ENCODE results near the gene GABBR2.

Gene GABBR2

DNA sequence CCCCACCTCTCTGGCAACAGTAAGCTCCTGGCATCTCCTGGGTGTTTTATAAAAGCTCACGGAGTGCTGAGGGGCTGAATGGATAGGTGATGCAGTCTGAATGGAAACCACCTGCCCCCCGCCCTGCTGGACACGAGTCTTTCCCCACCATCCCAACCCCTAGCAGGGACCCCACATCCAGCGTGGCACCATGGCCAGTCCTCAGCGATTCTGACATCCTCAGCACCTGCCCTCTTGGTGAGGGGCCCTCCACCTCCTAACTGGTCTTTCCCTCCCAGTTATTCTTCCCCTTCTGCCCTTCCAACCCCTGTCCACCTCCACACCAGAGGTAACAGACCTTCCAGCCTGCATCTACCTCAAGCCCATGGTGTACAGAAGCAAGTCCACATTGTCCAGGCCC is 38.7 kb upstream of the GABBR2 start:
- peaks cover 0 to 4% of the 10 kb centered on the region in 2 experiments for H3K36me3 ChIP-seq (ENCODE audit: control insufficient read depth in 1 of 2, insufficient read depth in 2 of 2, low read length in 2 of 2)
- H2AK5ac ChIP-seq (ENCODE audit: low read length), result no peak overlapping the region
- no peak overlapping the region for H3K4me3 ChIP-seq (ENCODE audit: low read depth, low read length)
- no peak overlapping the region for H3K9ac ChIP-seq (ENCODE audit: low read length)
- H2AFZ ChIP-seq (ENCODE audit: insufficient read depth, low read length, poor library complexity), result no peak overlapping the region
- H3K4me1 ChIP-seq (ENCODE audit: control insufficient read depth in 1 of 2, insufficient read depth in 2 of 2, low read length in 2 of 2), result no peaks in the 10 kb centered on the region
- no peak overlapping the region for H3K4ac ChIP-seq (ENCODE audit: low read depth, low read length)
- peaks cover 2% of the 10 kb centered on the region for H3K9me3 ChIP-seq (ENCODE audit: insufficient read depth, low read depth, low read length)
- H3K14ac ChIP-seq (ENCODE audit: low read length), result no peak overlapping the region
- no peak overlapping the region for H3K27ac ChIP-seq (ENCODE audit: low read depth, low read length)
- H3K23ac ChIP-seq (ENCODE audit: low read length), result no peak overlapping the region
- H4K12ac ChIP-seq (ENCODE audit: low read depth, low read length), result no peak overlapping the region
- H2BK120ac ChIP-seq (ENCODE audit: insufficient read depth, low read length, poor library complexity), result no peak overlapping the region
- no CpG with 5 or more reads among the region's 5 CpGs for WGBS (ENCODE audit: extremely low coverage, insufficient coverage, insufficient read length)
- no peak overlapping the region for H4K91ac ChIP-seq (ENCODE audit: low read depth, low read length)
- H3K4me2 ChIP-seq (ENCODE audit: low read length), result no peak overlapping the region
- H3K79me2 ChIP-seq (ENCODE audit: control insufficient read depth, insufficient read depth, low read length, poor library complexity), result no peaks in the 10 kb centered on the region
- no peak overlapping the region for H2BK5ac ChIP-seq (ENCODE audit: low read depth, low read length, poor library complexity)
- H3K79me1 ChIP-seq (ENCODE audit: low read length), result no peaks in the 10 kb centered on the region
- no peak overlapping the region for H3K18ac ChIP-seq (ENCODE audit: low read length)
- no peaks in the 10 kb centered on the region for H3K27me3 ChIP-seq (ENCODE audit: insufficient read depth, low read length)
- H4K8ac ChIP-seq (ENCODE audit: low read depth, low read length), result no peak overlapping the region
- DNase-seq, result no peak
- H2BK12ac ChIP-seq (ENCODE audit: low read length), result no peak overlapping the region

GRCh38 chr9:98745470-98745869 is 36.7 kb upstream of the GABBR2 start:
- H3K79me2 ChIP-seq (ENCODE audit: control insufficient read depth, insufficient read depth, low read length, poor library complexity), result no peaks in the 10 kb centered on the region
- H4K8ac ChIP-seq (ENCODE audit: low read depth, low read length), result no peak overlapping the region
- no peak overlapping the region for H3K14ac ChIP-seq (ENCODE audit: low read length)
- WGBS (ENCODE audit: extremely low coverage, insufficient coverage, insufficient read length), result no CpG with 5 or more reads among the region's 7 CpGs
- H2AK5ac ChIP-seq (ENCODE audit: low read length), result no peak overlapping the region
- H3K4me3 ChIP-seq (ENCODE audit: low read depth, low read length), result no peak overlapping the region
- no peaks in the 10 kb centered on the region for H3K79me1 ChIP-seq (ENCODE audit: low read length)
- no peak overlapping the region for H3K4ac ChIP-seq (ENCODE audit: low read depth, low read length)
- peaks cover 2% of the 10 kb centered on the region for H3K9me3 ChIP-seq (ENCODE audit: insufficient read depth, low read depth, low read length)
- no peak overlapping the region for H2BK120ac ChIP-seq (ENCODE audit: insufficient read depth, low read length, poor library complexity)
- no peak overlapping the region for H3K18ac ChIP-seq (ENCODE audit: low read length)
- H4K91ac ChIP-seq (ENCODE audit: low read depth, low read length), result no peak overlapping the region
- H3K27me3 ChIP-seq (ENCODE audit: insufficient read depth, low read length), result no peaks in the 10 kb centered on the region
- H3K4me1 ChIP-seq (ENCODE audit: control insufficient read depth in 1 of 2, insufficient read depth in 2 of 2, low read length in 2 of 2), result no peaks in the 10 kb centered on the region
- no peak overlapping the region for H2AFZ ChIP-seq (ENCODE audit: insufficient read depth, low read length, poor library complexity)
- H3K9ac ChIP-seq (ENCODE audit: low read length), result no peak overlapping the region
- no peak for DNase-seq
- no peak overlapping the region for H2BK5ac ChIP-seq (ENCODE audit: low read depth, low read length, poor library complexity)
- no peak overlapping the region for H3K4me2 ChIP-seq (ENCODE audit: low read length)
- H3K36me3 ChIP-seq (ENCODE audit: control insufficient read depth in 1 of 2, insufficient read depth in 2 of 2, low read length in 2 of 2), result peaks cover 0 to 4% of the 10 kb centered on the region in 2 experiments
- H3K23ac ChIP-seq (ENCODE audit: low read length), result no peak overlapping the region
- H3K27ac ChIP-seq (ENCODE audit: low read depth, low read length), result no peak overlapping the region
- no peak overlapping the region for H2BK12ac ChIP-seq (ENCODE audit: low read length)
- H4K12ac ChIP-seq (ENCODE audit: low read depth, low read length), result no peak overlapping the region

DNA sequence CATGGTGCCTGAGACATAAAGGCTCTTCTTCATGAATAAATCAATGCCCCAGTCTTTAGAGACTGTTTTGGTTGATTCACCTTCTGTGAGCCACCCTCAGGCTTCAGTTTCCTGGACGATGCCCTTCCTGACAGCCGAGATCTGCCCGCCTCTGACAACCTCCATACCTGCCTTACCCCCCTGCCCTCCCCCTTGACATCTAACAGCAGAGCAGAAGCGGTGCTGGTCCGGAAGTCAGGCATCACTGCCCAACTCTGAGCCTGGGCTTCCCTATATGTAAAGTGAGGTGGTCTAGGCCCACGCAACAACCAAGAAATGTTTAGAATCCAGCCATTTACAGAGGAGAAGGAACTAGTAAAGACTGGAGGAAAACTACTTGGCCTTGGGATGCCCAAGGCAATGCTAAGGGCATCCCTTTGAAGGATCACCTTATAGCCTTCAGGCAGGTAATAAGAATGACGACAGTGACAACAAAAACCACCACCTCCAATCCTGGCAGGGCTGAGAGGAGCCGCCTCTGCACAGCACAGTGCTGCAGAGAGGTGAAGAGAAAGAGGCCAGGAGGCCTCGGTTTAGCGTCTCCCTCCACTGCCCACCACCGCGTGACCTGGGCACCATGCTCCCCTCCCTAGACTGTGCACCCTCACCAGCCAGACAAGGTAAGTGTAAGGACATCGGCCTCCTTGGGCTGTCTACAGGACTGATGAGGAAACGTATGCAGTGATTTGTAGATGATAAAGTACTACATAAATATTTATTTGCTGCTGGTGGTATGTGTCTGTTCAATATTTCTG is 35.3 kb upstream of the GABBR2 start:
- Histone ChIP-seq H3K4me2 (ENCODE audit: low read length) (no peak overlapping the region), H4K8ac (ENCODE audit: low read depth, low read length) (no peak overlapping the region), H4K91ac (ENCODE audit: low read depth, low read length) (no peak overlapping the region), H2BK5ac (ENCODE audit: low read depth, low read length, poor library complexity) (no peak overlapping the region), H3K9ac (ENCODE audit: low read length) (no peak overlapping the region), H3K18ac (ENCODE audit: low read length) (no peak overlapping the region), H3K4me1 (ENCODE audit: control insufficient read depth in 1 of 2, insufficient read depth in 2 of 2, low read length in 2 of 2) (no peaks in the 10 kb centered on the region), H3K27me3 (ENCODE audit: insufficient read depth, low read length) (no peaks in the 10 kb centered on the region), H3K9me3 (ENCODE audit: insufficient read depth, low read depth, low read length) (peaks cover 2% of the 10 kb centered on the region), H2BK120ac (ENCODE audit: insufficient read depth, low read length, poor library complexity) (no peak overlapping the region), H3K27ac (ENCODE audit: low read depth, low read length) (no peak overlapping the region), H2AK5ac (ENCODE audit: low read length) (no peak overlapping the region), H2AFZ (ENCODE audit: insufficient read depth, low read length, poor library complexity) (no peak overlapping the region), H3K14ac (ENCODE audit: low read length) (no peak overlapping the region), H3K4me3 (ENCODE audit: low read depth, low read length) (no peak overlapping the region), H2BK12ac (ENCODE audit: low read length) (no peak overlapping the region), H3K36me3 (ENCODE audit: control insufficient read depth in 1 of 2, insufficient read depth in 2 of 2, low read length in 2 of 2) (peaks cover 0 to 4% of the 10 kb centered on the region in 2 experiments), H3K79me1 (ENCODE audit: low read length) (no peaks in the 10 kb centered on the region), H3K4ac (ENCODE audit: low read depth, low read length) (no peak overlapping the region), H3K79me2 (ENCODE audit: control insufficient read depth, insufficient read depth, low read length, poor library complexity) (no peaks in the 10 kb centered on the region), H4K12ac (ENCODE audit: low read depth, low read length) (no peak overlapping the region), H3K23ac (ENCODE audit: low read length) (no peak overlapping the region)
- DNase-seq, result no peak
- WGBS (ENCODE audit: extremely low coverage, insufficient coverage, insufficient read length), result no CpG with 5 or more reads among the region's 14 CpGs

DNA sequence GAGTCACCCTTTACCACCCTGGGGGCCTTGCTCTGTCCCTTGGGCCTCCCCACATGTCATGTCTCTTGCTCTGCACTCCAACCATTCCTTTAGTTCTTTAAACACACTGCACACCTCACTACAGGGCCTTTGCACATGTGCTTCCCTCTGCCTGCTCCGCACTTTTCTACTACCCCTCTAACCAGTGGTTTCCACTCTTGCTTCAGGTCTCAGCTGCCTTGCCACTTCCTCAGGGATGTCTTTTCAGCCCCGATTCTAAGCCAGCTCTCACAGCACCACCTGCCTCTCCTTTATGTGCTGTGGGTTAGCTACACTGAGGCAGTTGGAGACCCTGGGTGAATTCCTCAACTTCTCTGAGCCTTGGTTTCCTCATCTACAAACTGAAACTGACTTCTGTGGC is 34.6 kb upstream of the GABBR2 start:
- H2BK5ac ChIP-seq (ENCODE audit: low read depth, low read length, poor library complexity), result no peak overlapping the region
- no peak overlapping the region for H4K12ac ChIP-seq (ENCODE audit: low read depth, low read length)
- DNase-seq, result no peak
- no peaks in the 10 kb centered on the region for H3K27me3 ChIP-seq (ENCODE audit: insufficient read depth, low read length)
- no peak overlapping the region for H3K27ac ChIP-seq (ENCODE audit: low read depth, low read length)
- H3K36me3 ChIP-seq (ENCODE audit: control insufficient read depth in 1 of 2, insufficient read depth in 2 of 2, low read length in 2 of 2), result peaks cover 0 to 4% of the 10 kb centered on the region in 2 experiments
- peaks cover 2% of the 10 kb centered on the region for H3K9me3 ChIP-seq (ENCODE audit: insufficient read depth, low read depth, low read length)
- no peak overlapping the region for H3K14ac ChIP-seq (ENCODE audit: low read length)
- no peak overlapping the region for H3K4me3 ChIP-seq (ENCODE audit: low read depth, low read length)
- H3K79me2 ChIP-seq (ENCODE audit: control insufficient read depth, insufficient read depth, low read length, poor library complexity), result no peaks in the 10 kb centered on the region
- no peak overlapping the region for H4K91ac ChIP-seq (ENCODE audit: low read depth, low read length)
- no peak overlapping the region for H3K23ac ChIP-seq (ENCODE audit: low read length)
- no peak overlapping the region for H4K8ac ChIP-seq (ENCODE audit: low read depth, low read length)
- no peaks in the 10 kb centered on the region for H3K79me1 ChIP-seq (ENCODE audit: low read length)
- H2BK12ac ChIP-seq (ENCODE audit: low read length), result no peak overlapping the region
- H3K4ac ChIP-seq (ENCODE audit: low read depth, low read length), result no peak overlapping the region
- no peak overlapping the region for H2BK120ac ChIP-seq (ENCODE audit: insufficient read depth, low read length, poor library complexity)
- no peak overlapping the region for H3K18ac ChIP-seq (ENCODE audit: low read length)
- no peak overlapping the region for H2AFZ ChIP-seq (ENCODE audit: insufficient read depth, low read length, poor library complexity)
- no peaks in the 10 kb centered on the region for H3K4me1 ChIP-seq (ENCODE audit: control insufficient read depth in 1 of 2, insufficient read depth in 2 of 2, low read length in 2 of 2)
- H3K9ac ChIP-seq (ENCODE audit: low read length), result no peak overlapping the region
- H2AK5ac ChIP-seq (ENCODE audit: low read length), result no peak overlapping the region
- H3K4me2 ChIP-seq (ENCODE audit: low read length), result no peak overlapping the region
- no CpG with 5 or more reads among the region's 2 CpGs for WGBS (ENCODE audit: extremely low coverage, insufficient coverage, insufficient read length)

Measured in trophoblast cell (in vitro differentiated cells and primary cell).